GM19463 (cell line): ENCODE results near the gene ERVK3-1.
"Not testable (repeated sequence)": the region's sequence is repeated elsewhere in the genome, so short reads cannot be mapped to it uniquely, and the experiment has no call there.

ENCODE experiments used
- ATAC-seq: cut with Tn5 transposase; IDR thresholded peaks from one replicate; pipeline ENCODE4 v1.9.1; 2021; ENCODE audit warnings: mild to moderate bottlenecking, moderate library complexity; ENCODE audit not compliant: unreplicated experiment

Gene ERVK3-1

GRCh38 chr19:58304255-58304654, 922 bp upstream of the ERVK3-1 start:
- no peak for ATAC-seq

- no peak for ATAC-seq
Measured at GRCh38 chr19:58304748-58305064, 471 bp upstream of the ERVK3-1 start.

GRCh38 chr19:58305932-58306323, 751 bp downstream of the ERVK3-1 start:
- ATAC-seq = no peak

- ATAC-seq = no peak
Measured at GRCh38 chr19:58307736-58308135, 2.6 kb downstream of the ERVK3-1 start.

GRCh38 chr19:58310685-58311084, 5.5 kb downstream of the ERVK3-1 start:
- not testable (repeated sequence) for ATAC-seq

GRCh38 chr19:58311345-58311865, 6.2 kb downstream of the ERVK3-1 start:
- no peak for ATAC-seq

GRCh38 chr19:58315580-58315979, 10.4 kb downstream of the ERVK3-1 start:
- no peak for ATAC-seq

GRCh38 chr19:58317476-58318072, 12.4 kb downstream of the ERVK3-1 start:
- no peak for ATAC-seq

- ATAC-seq = no peak
Measured at GRCh38 chr19:58318297-58318696, 13.1 kb downstream of the ERVK3-1 start.

- ATAC-seq = no peak
Measured at GRCh38 chr19:58319241-58319640, 14.1 kb downstream of the ERVK3-1 start.

- no peak for ATAC-seq
Measured at GRCh38 chr19:58325311-58326022, 20.3 kb downstream of the ERVK3-1 start.

- ATAC-seq = no peak
Measured at GRCh38 chr19:58326501-58326913, 21.3 kb downstream of the ERVK3-1 start.

GRCh38 chr19:58326914-58327726, 21.9 kb downstream of the ERVK3-1 start, which contains the start of gene ZSCAN22:
Gene ZSCAN22, plus strand, starts transcription at chr19:58326994. Its CDS starts 7,809 bp downstream, at chr19:58334803.
- ATAC-seq = peak; percentile 91

- no peak for ATAC-seq
Measured at GRCh38 chr19:58328999-58329398, 23.8 kb downstream of the ERVK3-1 start.

- no peak for ATAC-seq
Measured at GRCh38 chr19:58330458-58330857, 25.3 kb downstream of the ERVK3-1 start.

- no peak for ATAC-seq
Measured at GRCh38 chr19:58332697-58333096, 27.5 kb downstream of the ERVK3-1 start.

- ATAC-seq = no peak
Measured at GRCh38 chr19:58334691-58335249, 29.6 kb downstream of the ERVK3-1 start.

DNA sequence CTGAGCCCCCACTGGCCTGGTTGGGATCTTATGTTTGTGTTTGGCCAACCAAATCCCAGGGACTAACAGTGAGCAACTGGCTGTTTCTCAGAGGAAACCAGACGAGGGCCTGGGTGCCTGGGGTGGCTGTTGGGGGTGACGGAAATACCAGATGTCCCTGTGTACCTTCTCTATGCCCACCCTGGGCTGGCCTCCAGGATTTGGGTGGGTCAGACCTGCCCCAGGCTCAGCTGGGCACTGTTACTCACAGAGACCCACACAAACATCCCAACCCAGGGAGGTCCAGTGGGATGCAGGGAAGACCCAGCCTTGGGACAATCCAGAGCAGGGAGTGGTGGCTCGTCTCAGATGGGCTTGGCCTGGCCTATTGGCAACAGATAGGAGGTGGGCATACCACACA, 30.5 kb downstream of the ERVK3-1 start:
- ATAC-seq = no peak

GRCh38 chr19:58336216-58336615, 31.0 kb downstream of the ERVK3-1 start:
- no peak for ATAC-seq

- ATAC-seq = no peak
Measured at GRCh38 chr19:58336820-58337219, 31.6 kb downstream of the ERVK3-1 start.

- ATAC-seq = no peak
Measured at GRCh38 chr19:58338336-58338735, 33.2 kb downstream of the ERVK3-1 start.
